ENCODE measurements around the gene ARID3A. TPM values are rescaled to one million over a fixed set of nuclear protein-coding genes. Genes with fewer than 3 reads are reported as not detected.

The ARID3A gene
- total and polyA plus RNA-seq, 2 of the 13 experiments (the other 11 are each of a cell fraction or from before 2014, with no cell fraction given): 71.3 to 77.9 TPM

DNA sequence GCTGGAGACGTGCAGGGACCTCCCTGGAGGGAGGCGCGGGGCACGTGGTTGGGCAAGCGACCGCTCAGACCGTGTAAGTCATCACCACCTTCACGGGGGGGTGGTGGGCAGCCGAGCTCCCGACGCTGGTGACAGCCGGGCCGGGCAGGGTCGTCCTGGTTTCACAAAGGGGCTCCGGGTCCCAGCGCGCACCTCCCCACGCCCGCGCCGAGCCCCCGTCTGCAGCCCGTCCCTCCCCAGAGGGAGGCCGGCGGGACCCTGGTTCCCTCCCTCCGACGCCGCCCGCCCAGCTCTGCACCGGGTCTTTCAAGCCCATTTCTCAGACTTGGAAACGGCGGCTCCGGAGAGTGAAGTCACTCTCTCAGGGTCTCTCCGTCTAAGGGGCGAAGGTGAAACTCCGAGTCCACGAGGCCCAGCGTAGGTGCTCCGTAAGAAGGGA is 729 bp upstream of the ARID3A start (continued):
- TF ChIP-seq POGZ (CRISPR knock-in tag; IDR thresholded peaks at IDR 0.05) (0 out of 2 replicates have a peak, but pooled peaks have one; percentile 10), GABPA (IDR thresholded peaks at IDR 0.05; ENCODE audit: low read depth, low read length) (no peak), GABPA (CRISPR knock-in tag; IDR thresholded peaks at IDR 0.05; ENCODE audit: low read depth) (0 out of 2 replicates have a peak, but pooled peaks have one; percentile 6), ETV5 (CRISPR knock-in tag; IDR thresholded peaks at IDR 0.05; ENCODE audit: borderline replicate concordance) (peak; percentile 4; the same call in 1 of the 2 replicates), TOPORS (CRISPR knock-in tag; IDR thresholded peaks at IDR 0.05) (no peak), ZNF432 (CRISPR knock-in tag; IDR thresholded peaks at IDR 0.05; ENCODE audit: borderline replicate concordance) (no peak), SMAD1 (CRISPR knock-in tag; IDR thresholded peaks at IDR 0.05; ENCODE audit: borderline replicate concordance, low read depth) (no peak), FOXK1 (CRISPR knock-in tag; IDR thresholded peaks at IDR 0.05; ENCODE audit: borderline replicate concordance, low read depth) (peak; percentile 27; the same call in 1 of the 2 replicates), SOX13 (IDR thresholded peaks at IDR 0.05) (no peak), SOX13 (CRISPR knock-in tag; conservative IDR thresholded peaks at IDR 0.05 in 1 of 2, IDR thresholded peaks at IDR 0.05 in 1 of 2) (0 out of 4 replicates have a peak, but pooled peaks of 1 of the 2 experiments have one; percentile 6)
- TF ChIP-seq, protein P1, sequence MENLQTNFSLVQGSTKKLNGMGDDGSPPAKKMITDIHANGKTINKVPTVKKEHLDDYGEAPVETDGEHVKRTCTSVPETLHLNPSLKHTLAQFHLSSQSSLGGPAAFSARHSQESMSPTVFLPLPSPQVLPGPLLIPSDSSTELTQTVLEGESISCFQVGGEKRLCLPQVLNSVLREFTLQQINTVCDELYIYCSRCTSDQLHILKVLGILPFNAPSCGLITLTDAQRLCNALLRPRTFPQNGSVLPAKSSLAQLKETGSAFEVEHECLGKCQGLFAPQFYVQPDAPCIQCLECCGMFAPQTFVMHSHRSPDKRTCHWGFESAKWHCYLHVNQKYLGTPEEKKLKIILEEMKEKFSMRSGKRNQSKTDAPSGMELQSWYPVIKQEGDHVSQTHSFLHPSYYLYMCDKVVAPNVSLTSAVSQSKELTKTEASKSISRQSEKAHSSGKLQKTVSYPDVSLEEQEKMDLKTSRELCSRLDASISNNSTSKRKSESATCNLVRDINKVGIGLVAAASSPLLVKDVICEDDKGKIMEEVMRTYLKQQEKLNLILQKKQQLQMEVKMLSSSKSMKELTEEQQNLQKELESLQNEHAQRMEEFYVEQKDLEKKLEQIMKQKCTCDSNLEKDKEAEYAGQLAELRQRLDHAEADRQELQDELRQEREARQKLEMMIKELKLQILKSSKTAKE (CRISPR knock-in tag; IDR thresholded peaks at IDR 0.05; ENCODE audit: borderline replicate concordance): 0 out of 2 replicates have a peak, but pooled peaks have one; percentile 41
- TF ChIP-seq, protein P2, sequence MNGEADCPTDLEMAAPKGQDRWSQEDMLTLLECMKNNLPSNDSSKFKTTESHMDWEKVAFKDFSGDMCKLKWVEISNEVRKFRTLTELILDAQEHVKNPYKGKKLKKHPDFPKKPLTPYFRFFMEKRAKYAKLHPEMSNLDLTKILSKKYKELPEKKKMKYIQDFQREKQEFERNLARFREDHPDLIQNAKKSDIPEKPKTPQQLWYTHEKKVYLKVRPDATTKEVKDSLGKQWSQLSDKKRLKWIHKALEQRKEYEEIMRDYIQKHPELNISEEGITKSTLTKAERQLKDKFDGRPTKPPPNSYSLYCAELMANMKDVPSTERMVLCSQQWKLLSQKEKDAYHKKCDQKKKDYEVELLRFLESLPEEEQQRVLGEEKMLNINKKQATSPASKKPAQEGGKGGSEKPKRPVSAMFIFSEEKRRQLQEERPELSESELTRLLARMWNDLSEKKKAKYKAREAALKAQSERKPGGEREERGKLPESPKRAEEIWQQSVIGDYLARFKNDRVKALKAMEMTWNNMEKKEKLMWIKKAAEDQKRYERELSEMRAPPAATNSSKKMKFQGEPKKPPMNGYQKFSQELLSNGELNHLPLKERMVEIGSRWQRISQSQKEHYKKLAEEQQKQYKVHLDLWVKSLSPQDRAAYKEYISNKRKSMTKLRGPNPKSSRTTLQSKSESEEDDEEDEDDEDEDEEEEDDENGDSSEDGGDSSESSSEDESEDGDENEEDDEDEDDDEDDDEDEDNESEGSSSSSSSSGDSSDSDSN (CRISPR knock-in tag; IDR thresholded peaks at IDR 0.05): no peak; the same call in 1 of the 2 replicates
- TF ChIP-seq, protein P3, sequence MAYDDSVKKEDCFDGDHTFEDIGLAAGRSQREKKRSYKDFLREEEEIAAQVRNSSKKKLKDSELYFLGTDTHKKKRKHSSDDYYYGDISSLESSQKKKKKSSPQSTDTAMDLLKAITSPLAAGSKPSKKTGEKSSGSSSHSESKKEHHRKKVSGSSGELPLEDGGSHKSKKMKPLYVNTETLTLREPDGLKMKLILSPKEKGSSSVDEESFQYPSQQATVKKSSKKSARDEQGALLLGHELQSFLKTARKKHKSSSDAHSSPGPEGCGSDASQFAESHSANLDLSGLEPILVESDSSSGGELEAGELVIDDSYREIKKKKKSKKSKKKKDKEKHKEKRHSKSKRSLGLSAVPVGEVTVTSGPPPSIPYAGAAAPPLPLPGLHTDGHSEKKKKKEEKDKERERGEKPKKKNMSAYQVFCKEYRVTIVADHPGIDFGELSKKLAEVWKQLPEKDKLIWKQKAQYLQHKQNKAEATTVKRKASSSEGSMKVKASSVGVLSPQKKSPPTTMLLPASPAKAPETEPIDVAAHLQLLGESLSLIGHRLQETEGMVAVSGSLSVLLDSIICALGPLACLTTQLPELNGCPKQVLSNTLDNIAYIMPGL (CRISPR knock-in tag; IDR thresholded peaks at IDR 0.05; ENCODE audit: borderline replicate concordance in 1 of 2, low read depth in 1 of 2): peak in 1 of 2 experiments; percentile 48; a peak in 2 of 4 replicates
- TF ChIP-seq, protein P4, sequence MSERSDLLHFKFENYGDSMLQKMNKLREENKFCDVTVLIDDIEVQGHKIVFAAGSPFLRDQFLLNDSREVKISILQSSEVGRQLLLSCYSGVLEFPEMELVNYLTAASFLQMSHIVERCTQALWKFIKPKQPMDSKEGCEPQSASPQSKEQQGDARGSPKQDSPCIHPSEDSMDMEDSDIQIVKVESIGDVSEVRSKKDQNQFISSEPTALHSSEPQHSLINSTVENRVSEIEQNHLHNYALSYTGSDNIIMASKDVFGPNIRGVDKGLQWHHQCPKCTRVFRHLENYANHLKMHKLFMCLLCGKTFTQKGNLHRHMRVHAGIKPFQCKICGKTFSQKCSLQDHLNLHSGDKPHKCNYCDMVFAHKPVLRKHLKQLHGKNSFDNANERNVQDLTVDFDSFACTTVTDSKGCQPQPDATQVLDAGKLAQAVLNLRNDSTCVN (CRISPR knock-in tag; IDR thresholded peaks at IDR 0.05; ENCODE audit: borderline replicate concordance): peak; percentile 45; the same call in 1 of the 2 replicates
- TF ChIP-seq, protein P5, sequence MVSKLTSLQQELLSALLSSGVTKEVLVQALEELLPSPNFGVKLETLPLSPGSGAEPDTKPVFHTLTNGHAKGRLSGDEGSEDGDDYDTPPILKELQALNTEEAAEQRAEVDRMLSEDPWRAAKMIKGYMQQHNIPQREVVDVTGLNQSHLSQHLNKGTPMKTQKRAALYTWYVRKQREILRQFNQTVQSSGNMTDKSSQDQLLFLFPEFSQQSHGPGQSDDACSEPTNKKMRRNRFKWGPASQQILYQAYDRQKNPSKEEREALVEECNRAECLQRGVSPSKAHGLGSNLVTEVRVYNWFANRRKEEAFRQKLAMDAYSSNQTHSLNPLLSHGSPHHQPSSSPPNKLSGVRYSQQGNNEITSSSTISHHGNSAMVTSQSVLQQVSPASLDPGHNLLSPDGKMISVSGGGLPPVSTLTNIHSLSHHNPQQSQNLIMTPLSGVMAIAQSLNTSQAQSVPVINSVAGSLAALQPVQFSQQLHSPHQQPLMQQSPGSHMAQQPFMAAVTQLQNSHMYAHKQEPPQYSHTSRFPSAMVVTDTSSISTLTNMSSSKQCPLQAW (CRISPR knock-in tag; IDR thresholded peaks at IDR 0.05): no peak

All from HepG2 (cell line).